Measurements from ENCODE around the gene NGB. TPM values are rescaled to one million over a fixed set of nuclear protein-coding genes. Genes with fewer than 3 reads are reported as not detected.
"Not testable (repeated sequence)": the region's sequence is repeated elsewhere in the genome, so short reads cannot be mapped to it uniquely, and the experiment has no call there.

NGB gene, protein sequence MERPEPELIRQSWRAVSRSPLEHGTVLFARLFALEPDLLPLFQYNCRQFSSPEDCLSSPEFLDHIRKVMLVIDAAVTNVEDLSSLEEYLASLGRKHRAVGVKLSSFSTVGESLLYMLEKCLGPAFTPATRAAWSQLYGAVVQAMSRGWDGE
- not detected in 2 replicates for total RNA-seq (2014; rRNA removed; shearing (Covaris generic))

DNA sequence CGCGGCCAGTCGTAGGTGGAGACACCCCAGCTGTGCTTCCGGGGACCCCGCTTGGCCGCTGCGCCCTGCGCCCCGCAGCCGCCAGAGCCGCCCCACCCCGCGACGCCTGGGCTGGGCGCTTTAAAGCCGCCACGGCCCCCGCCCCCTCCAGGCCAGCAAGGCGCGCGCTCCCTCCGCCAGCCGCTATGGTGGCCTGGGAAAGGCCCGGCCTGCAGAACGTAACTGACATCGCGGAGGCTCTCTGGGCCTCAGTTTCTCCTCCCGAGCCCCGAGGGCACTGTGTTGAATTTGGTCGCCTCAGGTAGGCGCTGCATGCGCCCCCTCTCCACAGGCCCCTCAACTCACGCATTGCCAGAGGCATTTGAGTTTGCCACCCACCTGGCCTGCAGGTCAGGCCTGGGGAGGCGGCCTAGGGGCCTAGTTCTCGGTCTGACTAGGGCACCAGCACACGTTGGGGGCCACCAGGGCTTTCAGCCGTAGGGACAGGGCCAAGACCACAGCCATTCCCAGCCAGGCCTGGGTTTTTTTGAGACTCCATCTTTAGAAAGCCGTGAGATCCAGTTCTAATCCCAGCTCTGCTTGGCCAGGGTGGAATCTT is at the start of gene NGB:
NGB (minus strand) TSS at position 94 of the 598 bp plus-strand sequence. CDS start 269 bp downstream, outside the sequence.
- DNase-seq (ENCODE audit: low read depth), result no peak

DNA sequence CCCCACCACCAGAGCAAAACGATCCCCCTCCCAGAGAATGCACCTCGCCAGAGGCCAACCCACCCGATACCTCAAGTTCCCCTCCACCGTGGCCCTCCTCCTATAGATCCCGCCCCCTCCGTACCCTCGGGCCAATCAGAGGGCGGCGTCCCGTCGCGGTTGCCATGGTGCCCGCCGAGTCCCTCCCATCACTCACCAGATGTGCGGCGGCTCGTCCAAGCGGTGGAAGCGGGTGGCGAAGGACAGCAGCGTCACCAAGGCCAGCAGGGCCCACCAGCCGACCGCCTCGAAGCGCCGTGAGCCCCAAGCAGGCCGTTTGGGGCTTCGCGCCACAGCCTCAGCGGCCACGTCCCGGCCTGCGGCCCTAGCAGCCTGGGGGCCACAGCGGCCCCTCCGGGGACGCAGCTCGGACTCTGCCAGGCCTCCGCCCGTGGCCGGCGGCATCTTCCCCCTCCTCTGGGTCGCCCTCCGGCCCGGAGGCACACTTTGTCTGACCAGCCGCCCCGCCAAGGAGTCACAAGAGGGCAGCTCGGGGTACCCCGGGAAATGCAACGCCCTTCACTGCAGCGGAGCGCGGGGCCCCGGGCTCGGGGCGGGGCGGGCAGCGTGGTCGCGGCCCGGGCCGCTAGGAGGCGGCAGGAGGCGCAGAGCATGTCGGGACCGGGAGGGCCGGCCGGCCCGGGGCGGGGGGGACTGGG is 49.4 kb upstream of the NGB start, which contains the start of gene POMT2:
POMT2 (minus strand) TSS at position 646 of the 698 bp plus-strand sequence; CDS start at position 444, 202 bp downstream.
- DNase-seq (ENCODE audit: low read depth), result peak; percentile 88

DNA sequence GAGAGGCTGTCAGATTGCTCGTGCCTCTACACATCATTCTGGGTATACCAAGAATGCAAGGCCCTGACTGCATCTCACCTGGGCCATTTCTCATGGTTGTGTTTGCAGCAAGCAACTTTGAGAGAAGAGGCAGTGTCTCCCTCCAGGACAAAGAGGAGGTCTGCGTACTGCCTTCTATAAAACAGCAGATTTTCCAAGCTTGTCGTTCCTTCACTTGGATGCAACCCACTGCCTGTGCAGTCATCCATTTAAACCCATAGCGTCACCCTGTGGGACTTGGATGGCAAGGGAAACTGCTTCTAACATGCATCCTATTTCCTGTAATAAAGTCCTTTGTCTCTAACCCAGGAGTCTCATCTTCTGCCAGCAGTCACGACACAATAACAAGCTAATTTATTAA is 48.4 kb upstream of the NGB start:
- no peak for DNase-seq (ENCODE audit: low read depth)

DNA sequence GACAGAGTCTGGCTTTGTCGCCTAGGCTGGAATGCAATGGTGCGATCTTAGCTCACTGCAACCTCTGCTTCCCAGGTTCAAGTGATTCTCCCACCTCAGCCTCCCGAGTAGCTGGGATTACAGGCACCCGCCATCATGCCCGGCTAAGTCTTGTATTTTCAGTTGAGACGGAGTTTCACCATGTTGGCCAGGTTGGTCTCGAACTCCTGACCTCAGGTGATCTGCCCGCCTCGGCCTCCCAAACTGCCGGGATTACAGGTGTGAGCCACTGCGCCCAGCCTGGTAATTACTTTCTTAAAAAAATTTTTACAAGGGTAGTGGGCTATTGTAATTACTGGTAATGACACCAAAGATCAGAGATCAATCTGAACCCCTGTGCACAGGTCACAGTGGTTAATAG is 47.8 kb upstream of the NGB start:
- not testable (repeated sequence) for DNase-seq (ENCODE audit: low read depth)

DNA sequence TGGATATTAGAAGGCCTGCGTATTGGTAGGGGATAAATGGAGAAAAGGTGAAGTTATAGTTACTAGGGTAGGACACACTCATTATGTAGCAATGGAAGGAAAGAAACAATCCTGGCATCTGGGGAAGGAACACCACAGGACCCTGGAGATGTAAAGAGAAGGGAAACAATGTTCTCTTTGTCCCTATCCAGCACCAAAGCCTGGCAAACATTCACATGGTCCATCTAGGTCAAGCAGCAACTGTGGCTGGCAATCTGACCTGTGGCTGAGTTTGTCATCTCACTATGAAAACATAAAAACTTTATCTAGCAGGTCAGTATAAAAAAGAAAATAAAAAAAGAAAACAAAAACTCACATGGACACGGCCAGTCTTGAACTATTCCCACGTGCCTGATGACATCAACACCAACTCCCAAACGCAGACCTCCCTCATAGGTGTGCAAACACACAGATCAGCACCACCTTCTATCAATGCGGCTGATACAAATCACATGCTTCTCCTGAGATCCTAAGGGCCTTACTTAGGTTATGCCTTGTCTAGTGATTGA is 47.1 kb upstream of the NGB start:
- no peak for DNase-seq (ENCODE audit: low read depth)

DNA sequence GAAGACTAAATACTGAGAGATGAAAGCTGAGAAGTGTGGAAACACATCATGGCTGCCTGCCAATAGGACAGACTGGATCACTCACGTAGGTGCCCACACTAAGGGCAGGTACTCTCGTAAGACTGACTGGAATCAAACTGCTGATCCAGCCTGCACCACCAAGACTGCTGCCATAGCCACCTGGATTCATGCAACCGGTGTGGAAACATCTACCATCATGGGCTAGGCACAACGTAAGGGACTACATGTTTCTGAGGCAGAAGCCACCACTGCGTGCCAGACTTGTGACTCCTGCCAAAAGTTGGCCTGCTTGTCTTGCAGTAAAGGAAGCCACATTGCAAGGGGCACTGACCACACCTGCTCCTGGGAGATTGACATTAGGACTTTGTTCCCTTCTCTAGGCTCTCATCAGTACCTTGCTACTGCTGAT is 45.9 kb upstream of the NGB start:
- no peak for DNase-seq (ENCODE audit: low read depth)

DNA sequence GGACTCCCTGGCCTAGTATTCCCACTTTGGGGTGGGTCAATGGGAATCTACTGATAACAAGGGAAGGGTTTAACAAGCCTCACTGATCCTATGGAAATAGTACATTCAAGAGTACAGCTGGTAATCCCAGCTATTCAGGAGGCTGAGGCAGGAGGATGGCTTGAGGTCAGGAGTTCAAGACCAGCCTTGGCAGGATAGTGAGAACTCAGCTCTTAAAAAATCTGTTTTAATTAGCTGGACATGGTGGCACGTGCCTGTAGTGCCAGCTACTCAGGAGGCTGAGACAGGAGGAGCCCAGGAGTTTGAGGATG is 45.1 kb upstream of the NGB start:
- DNase-seq (ENCODE audit: low read depth), result no peak

DNA sequence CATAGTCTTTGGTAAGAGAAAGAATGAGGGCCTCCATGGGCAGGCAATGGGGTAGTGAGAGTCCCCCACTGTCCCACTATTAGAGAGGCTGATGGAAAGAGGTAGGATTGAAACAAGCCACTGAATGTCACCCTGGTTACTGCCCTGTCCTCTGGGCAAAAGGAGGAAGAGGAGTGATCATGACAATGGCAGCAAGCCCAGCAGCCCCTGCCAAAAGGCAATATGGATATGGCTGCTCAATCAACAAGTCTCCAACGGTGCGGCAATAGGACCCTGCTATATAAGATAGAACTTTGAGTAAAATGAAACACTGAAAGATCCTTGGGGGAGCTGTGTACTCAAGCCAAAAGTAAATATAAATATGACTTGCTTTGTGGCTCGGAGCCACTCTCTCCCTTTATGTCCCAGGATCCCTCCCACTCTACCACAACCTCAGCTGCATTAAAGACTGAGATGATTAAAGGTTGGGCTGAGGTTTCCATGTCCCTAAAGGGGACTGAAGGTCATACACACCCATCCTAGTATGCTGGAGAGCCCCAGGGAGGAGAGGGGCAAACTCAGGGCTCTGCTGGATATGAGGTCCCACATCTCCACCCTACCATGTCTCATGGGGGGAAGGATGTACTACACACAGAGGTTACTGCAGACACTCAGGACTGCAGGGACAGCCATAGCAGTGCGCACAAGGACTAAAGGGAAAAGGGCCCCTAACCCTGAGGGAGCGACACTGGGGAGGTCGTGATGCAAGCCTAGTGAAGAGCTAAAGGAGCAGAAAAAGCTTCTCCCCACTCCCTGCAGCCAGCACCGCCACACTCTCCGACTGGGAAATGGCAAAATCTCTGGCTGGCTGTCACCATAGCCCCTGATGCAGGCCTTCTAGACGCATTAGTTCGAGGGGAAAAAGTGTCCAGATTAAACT is 43.8 kb upstream of the NGB start:
- DNase-seq (ENCODE audit: low read depth), result no peak

DNA sequence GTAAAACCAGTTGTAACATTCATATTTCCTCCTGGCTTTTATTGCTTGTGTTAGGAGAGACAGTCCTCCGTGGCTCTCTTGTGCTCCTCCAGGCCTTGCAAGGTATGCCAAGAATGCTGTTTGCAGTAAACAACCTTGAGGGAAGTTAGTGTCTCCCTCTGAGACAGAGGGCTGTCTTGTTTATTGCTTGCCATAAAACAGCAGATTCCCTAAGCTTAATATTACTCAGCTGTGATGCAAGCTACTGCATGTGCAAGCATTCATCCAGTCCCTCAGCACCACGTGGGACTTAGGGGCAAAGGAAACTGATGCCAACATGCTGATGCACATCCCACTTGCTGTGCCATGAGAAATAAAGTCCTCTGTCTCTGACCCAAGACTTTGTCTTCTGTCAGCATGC is 43.0 kb upstream of the NGB start:
- DNase-seq (ENCODE audit: low read depth), result peak; percentile 56

DNA sequence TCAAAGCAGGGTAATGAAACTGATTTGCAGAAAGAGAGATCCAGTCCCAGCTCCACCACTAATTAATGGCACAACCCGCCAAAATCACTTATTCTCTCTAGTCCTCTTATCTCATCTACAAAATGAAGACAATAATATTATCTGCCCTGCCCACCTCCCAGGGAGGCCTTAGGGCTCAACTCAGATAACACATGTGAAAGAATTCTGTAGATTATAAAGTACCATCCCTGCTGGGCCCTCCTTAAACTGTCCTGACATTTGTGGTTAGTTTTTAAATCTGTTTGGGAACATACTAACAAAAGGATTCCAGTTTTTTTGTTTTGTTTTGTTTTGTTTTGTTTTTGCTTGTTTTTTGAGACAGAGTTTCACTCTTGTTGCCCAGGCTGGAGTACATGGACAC is 42.4 kb upstream of the NGB start:
- DNase-seq (ENCODE audit: low read depth), result no peak

DNA sequence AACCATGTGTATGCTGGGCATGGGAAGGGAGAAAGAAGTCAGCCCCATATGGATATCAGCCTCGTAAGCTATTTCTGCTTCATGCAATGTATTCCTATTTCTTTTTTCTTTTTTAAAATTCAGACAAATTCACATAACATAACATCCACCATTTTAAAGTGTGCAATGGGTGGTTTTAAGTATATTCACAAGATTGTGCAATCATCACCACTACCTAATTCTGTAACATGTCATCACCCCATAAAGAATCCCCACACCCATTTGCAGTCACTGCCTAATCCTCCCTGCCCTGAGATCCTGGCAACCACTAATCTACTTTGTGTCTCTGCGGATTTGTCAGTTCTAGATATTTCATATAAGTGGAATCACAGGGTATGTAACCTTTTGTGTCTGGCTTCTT is 40.2 kb upstream of the NGB start:
- no peak for DNase-seq (ENCODE audit: low read depth)

DNA sequence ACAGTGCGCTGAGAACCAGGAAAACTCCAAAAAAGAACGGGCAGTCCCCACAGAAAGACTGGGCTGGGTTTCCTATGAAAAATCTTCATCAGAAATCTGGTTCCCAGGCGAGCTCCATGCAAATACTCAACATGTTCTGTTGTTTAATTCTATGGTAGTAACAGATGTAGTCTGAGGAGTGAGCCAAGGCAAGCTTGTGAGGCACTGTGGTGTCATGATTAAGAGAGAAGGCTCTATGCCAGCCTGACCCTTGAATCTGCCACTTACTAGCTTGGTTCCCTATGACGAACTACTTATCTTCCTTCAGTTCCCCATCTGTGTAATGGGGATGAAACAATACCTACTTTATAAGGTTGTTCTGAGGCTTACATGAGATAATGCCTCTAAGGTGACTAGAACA is 39.0 kb upstream of the NGB start:
- no peak for DNase-seq (ENCODE audit: low read depth)

DNA sequence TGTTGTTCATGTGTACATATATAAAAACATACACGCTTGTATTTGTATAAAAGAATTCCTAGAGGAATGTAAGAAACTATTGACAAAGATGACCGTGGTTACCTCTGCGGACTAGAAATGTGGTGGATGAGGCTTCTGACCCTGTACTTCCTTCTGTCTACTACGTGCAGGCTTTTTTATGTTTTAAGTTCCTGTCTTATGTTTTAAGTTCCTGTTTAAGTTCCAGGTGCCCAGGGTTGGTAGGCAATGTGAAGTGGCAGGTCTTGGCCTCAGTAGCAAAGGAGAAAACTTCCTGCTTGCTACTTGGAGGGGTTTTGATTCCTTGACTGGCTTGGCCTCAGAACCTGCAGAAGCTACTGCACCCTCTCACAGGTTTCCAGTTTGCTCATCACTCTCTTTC is 38.1 kb upstream of the NGB start:
- no peak for DNase-seq (ENCODE audit: low read depth)

DNA sequence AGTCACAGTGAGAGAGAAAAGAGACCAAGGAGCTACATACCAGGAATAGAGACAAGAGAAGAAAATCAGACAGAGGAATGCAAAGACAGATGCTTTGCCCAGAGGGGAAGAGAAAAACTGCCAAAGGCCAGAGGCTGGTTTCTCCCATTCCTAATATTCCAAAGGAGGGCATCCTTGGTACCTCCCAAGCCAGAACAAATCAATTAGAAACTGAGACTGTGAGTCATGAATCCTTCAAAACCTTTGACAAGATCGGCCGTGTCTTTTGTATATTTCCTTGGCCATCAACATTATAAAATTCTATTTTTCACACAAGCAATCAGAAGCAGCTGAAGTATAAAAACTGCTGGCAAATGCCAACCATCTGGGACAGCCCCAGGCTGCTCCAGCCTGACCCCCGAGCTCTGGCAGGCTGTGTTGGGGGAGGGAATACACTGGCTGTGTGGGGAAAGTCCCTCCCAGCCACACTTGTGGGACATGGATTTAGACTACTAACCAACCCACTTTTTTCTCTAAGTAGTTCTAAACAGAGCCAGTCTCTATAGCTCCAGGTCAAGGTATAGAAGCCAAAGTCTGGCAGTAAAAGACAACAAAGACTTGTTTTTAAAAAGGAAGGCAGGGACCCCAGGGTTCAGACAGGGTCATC is 36.0 kb upstream of the NGB start:
- peak; percentile 87 for DNase-seq (ENCODE audit: low read depth)

DNA sequence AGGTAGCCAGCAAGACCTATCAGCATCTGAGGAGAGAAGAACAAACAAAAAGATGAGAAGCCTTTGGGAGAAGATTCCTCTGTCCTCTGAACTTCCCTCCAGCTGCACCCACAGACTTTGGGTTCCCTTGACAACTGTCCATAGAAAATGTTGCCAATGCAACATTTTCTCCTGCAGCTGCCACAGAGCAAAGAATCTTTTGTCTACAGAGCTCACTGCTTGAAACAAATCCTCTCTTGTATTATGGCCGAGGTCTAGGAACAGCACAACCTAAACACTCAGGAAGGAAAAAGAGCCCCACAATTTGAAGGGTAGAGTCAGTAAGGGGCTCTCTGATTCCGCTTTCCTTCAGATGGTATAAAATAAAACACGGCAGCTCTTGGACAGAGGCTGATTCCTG is 35.4 kb upstream of the NGB start:
- DNase-seq (ENCODE audit: low read depth), result peak; percentile 53

DNA sequence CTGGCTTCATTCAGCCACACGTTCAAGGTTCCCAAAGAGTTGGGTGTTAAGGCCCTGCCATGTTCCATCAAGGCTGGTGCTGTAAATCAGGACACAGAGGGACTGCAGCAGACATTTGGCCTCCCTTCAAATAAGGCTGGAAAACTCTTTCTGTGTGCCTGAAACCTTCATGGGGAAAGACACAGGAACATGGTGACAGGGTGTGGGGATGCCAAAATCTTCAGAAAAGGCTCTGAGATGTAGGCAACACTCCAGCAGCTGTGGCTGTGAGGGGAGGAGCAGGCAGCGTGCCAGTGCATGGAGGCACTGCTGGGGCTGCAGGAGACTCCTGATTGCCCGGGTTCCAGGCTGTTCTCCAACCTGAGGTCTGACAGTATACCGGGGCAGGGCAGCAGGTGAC is 34.7 kb upstream of the NGB start:
- no peak for DNase-seq (ENCODE audit: low read depth)

DNA sequence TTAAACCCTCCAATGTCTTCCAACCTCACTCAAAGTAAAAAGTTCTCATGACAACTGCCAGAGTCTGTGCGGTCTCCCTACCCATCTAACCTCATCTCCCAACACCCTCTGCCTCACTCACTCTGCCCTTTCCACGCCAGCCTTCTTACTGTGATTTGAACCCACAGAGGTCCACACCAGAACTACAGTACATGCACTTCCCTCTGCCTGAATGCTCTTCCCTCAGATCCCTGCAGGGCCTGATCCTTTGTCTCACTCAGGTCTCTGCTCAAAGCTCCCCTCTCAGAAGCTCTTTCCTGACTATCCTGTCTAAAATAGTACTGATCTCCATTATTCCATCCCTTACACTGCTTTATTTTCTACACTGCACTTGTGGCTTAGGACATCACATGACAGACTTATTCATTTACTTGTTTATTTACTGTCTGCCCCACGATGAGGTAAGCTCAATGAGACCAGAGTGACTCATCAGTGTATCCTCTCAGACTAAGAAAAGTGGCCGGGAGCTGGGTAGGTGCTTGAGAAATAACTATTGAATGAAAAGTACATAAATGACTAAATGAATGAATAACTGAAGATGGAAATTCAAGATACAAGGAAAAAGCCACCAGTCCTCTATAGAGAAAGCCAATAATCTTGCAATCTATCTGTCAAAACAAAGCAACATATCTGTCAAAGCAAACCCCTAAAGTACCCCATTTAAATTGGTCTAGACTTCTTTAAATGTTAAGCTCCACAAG is 32.6 kb upstream of the NGB start:
- DNase-seq (ENCODE audit: low read depth), result peak; percentile 89

DNA sequence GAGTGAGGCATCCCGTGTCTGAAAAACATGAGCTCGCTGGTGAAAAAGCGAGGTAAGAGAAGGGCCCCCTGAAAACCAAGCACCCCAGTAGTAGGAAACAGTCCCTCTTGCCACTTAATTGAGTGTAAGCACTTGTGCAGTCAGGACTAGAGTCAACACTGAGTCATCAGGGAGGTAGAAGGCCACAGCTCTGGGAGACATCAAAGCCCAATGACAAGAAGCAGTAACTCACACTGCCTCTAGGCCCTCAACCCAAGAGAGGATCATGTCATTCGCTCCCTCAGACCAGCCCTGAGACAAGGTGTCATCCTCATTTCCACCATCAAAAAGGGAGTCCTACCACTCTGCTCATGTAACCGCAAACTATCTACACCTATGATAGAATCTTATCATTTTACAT is 31.9 kb upstream of the NGB start:
- DNase-seq (ENCODE audit: low read depth), result peak; percentile 83

DNA sequence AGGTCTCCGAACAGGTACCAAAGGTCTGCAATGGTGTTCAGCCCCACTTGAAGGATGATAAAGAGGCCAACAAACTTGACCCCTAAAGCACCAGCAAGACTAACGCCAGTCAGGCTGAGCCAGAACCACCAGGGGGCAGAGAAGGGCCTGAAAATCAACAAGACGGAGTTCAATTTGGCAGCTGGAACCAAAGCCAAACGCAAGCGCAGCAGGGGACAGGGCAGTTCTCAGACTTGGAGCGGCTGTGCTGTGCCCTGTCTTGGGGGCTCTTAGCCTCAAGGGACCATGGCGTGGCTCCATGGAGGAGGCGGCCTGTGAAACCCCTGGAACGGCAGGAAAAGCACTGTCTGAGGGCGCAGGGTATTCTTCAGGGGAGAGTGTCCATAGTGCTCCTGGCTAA is 30.1 kb upstream of the NGB start:
- peak; percentile 65 for DNase-seq (ENCODE audit: low read depth)

DNA sequence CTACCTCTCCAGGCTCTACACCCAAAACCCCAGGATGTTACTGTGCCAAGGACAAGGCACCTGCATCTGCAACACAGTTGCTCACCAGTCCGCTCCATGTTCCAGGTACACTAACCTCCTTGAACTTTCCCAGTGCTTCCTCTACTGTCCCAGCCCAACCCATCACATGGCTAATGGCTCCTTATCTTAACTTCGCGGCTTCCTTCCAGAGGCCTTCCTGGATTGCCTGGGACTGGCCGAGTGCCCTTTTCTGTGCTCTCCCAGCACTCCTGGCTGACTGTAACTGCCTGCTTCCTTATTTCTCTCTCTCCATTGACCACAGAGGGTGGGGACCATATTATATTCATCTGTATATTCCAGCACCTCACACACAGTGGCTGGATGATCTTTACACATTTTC is 28.8 kb upstream of the NGB start:
- DNase-seq (ENCODE audit: low read depth), result no peak

DNA sequence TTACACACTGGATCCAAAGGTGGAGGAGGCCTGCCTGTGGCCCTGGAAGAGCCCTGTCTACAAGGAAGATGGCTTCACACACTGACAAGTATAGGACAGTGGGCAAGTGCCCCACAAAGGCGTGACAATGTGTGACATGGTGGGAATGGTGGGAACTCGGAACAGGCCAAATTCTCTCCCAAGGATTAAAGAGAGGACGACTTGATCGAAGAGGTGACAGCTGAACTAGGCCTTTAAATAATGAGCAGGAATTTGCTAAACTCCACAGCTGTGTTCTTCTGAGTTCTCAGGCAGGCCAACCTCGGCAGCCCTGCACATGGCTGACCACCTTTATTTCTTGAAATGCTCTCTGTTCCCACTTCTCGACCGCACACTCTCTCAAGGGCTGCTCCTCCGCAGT is 25.9 kb upstream of the NGB start:
- DNase-seq (ENCODE audit: low read depth), result no peak
